ENCODE measurements around the gene SCN2B. TPM values are rescaled to one million over a fixed set of nuclear protein-coding genes. Genes with fewer than 3 reads are reported as not detected.

SCN2B gene
- total RNA-seq, 1 donor from 2014 or later: 0.49 TPM

GRCh38 chr11:118202599-118203422, 26.4 kb upstream of the SCN2B start:
- no peak overlapping the region for H3K27ac ChIP-seq
- intact Hi-C loops (cut with DNase I): no loop called here
- no peaks in the 10 kb centered on the region for H3K36me3 ChIP-seq

GRCh38 chr11:118201966-118202365, 25.5 kb upstream of the SCN2B start:
- TF ChIP-seq POLR2A (IDR thresholded peaks at IDR 0.05): no peak
- TF ChIP-seq CTCF (IDR thresholded peaks at IDR 0.05): no peak
- TF ChIP-seq POLR2AphosphoS5 (IDR thresholded peaks at IDR 0.05; ENCODE audit: insufficient read depth in 1 of 2, low read depth in 1 of 2): no peak
- H3K27ac ChIP-seq: no peak overlapping the region
- no peaks in the 10 kb centered on the region for H3K9me3 ChIP-seq
- peaks cover 8% of the 10 kb centered on the region for H3K4me1 ChIP-seq
- H3K4me3 ChIP-seq: no peak overlapping the region
- intact Hi-C loops (cut with DNase I): no loop called here
- no peak for DNase-seq (ENCODE audit: extremely low spot score in 2 of 2)
- no peaks in the 10 kb centered on the region for H3K27me3 ChIP-seq
- no peaks in the 10 kb centered on the region for H3K36me3 ChIP-seq

More at GRCh38 chr11:118202599-118203422, 26.4 kb upstream of the SCN2B start:
- H3K27me3 ChIP-seq: no peaks in the 10 kb centered on the region
- no peaks in the 10 kb centered on the region for H3K9me3 ChIP-seq
- H3K4me3 ChIP-seq: no peak overlapping the region
- no peak for TF ChIP-seq POLR2AphosphoS5 (IDR thresholded peaks at IDR 0.05; ENCODE audit: insufficient read depth in 1 of 2, low read depth in 1 of 2)
- no peak for TF ChIP-seq CTCF (IDR thresholded peaks at IDR 0.05)
- no peak for TF ChIP-seq POLR2A (IDR thresholded peaks at IDR 0.05)
- peaks cover 8% of the 10 kb centered on the region for H3K4me1 ChIP-seq
- DNase-seq (ENCODE audit: extremely low spot score in 2 of 2): no peak

GRCh38 chr11:118200901-118201680, 24.7 kb upstream of the SCN2B start:
- Histone ChIP-seq H3K27me3 (no peaks in the 10 kb centered on the region), H3K4me3 (no peak overlapping the region), H3K4me1 (peaks cover 8% of the 10 kb centered on the region), H3K27ac (no peak overlapping the region), H3K9me3 (no peaks in the 10 kb centered on the region), H3K36me3 (no peaks in the 10 kb centered on the region)
- DNase-seq (ENCODE audit: extremely low spot score in 2 of 2): no peak
- intact Hi-C loops (cut with DNase I): no loop called here
- TF ChIP-seq POLR2A (IDR thresholded peaks at IDR 0.05) (no peak), CTCF (IDR thresholded peaks at IDR 0.05) (no peak), POLR2AphosphoS5 (IDR thresholded peaks at IDR 0.05; ENCODE audit: insufficient read depth in 1 of 2, low read depth in 1 of 2) (no peak)

- Histone ChIP-seq H3K4me1 (peaks cover 8% of the 10 kb centered on the region), H3K9me3 (no peaks in the 10 kb centered on the region), H3K27me3 (no peaks in the 10 kb centered on the region), H3K36me3 (no peaks in the 10 kb centered on the region), H3K27ac (no peak overlapping the region), H3K4me3 (no peak overlapping the region)
- intact Hi-C loops (cut with DNase I): no loop called here
- TF ChIP-seq POLR2A (IDR thresholded peaks at IDR 0.05) (no peak), CTCF (IDR thresholded peaks at IDR 0.05) (no peak), POLR2AphosphoS5 (IDR thresholded peaks at IDR 0.05; ENCODE audit: insufficient read depth in 1 of 2, low read depth in 1 of 2) (no peak)
- no peak for DNase-seq (ENCODE audit: extremely low spot score in 2 of 2)
Observed at GRCh38 chr11:118200497-118200896, 24.1 kb upstream of the SCN2B start.

Data from vagina (tissue), 2 donors.